ENCODE measurements around the gene EYA3.
"Not testable (repeated sequence)": the region's sequence is repeated elsewhere in the genome, so short reads cannot be mapped to it uniquely, and the experiment has no call there.

DNA sequence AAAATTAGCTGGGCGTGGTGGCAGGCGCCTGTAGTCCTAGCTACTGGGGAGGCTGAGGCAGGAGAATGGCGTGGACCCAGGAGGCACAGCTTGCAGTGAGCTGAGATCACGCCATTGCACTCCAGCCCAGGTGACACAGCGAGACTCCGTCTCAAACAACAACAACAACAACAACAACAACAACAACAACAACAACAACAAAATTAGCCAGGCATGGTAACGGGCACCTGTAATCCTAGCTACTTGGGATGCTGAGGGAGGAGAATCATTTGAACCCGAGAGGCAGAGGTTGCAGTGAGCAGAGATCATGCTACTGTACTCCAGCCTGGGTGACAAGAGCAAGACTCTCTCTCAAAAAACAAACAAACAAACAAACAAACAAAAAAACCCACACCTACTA, 85.3 kb downstream of the EYA3 start:
- not testable (repeated sequence) for TF ChIP-seq EZH2 (optimal IDR thresholded peaks at IDR 0.05; ENCODE audit: low read depth, low read length)
- TF ChIP-seq, protein P1, sequence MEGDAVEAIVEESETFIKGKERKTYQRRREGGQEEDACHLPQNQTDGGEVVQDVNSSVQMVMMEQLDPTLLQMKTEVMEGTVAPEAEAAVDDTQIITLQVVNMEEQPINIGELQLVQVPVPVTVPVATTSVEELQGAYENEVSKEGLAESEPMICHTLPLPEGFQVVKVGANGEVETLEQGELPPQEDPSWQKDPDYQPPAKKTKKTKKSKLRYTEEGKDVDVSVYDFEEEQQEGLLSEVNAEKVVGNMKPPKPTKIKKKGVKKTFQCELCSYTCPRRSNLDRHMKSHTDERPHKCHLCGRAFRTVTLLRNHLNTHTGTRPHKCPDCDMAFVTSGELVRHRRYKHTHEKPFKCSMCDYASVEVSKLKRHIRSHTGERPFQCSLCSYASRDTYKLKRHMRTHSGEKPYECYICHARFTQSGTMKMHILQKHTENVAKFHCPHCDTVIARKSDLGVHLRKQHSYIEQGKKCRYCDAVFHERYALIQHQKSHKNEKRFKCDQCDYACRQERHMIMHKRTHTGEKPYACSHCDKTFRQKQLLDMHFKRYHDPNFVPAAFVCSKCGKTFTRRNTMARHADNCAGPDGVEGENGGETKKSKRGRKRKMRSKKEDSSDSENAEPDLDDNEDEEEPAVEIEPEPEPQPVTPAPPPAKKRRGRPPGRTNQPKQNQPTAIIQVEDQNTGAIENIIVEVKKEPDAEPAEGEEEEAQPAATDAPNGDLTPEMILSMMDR (IDR thresholded peaks at IDR 0.05; ENCODE audit: low read length), result not testable (repeated sequence)

Measured in MM.1S (cell line).